Muscle layer of duodenum (tissue), 2 donors: ENCODE measurements around the gene NBL1.
A peak's percentile ranks its signal among the peaks of the same experiment; 100 is the strongest.
"Not testable (repeated sequence)": the region's sequence is repeated elsewhere in the genome, so short reads cannot be mapped to it uniquely, and the experiment has no call there.

Source experiments
- H3K27ac ChIP-seq: one replicate; pipeline ENCODE4 v1.7.0; 2013; ENCODE audit warnings: mild to moderate bottlenecking, low read length
- H3K27me3 ChIP-seq: one replicate; pipeline ENCODE4 v1.7.0; 2013; ENCODE audit warnings: low read depth, mild to moderate bottlenecking, control low read depth, low read length
- H3K36me3 ChIP-seq, 2 donors: one replicate each; pipeline ENCODE4 v1.7.0; 2013; ENCODE audit warnings: low read length in 2 of 2, control low read depth in 1 of 2, mild to moderate bottlenecking in 1 of 2; ENCODE audit not compliant: insufficient read depth in 2 of 2, control insufficient read depth in 1 of 2
- H3K4me1 ChIP-seq, 2 donors: one replicate each; pipeline ENCODE4 v1.7.0; 2013; ENCODE audit warnings: low read length in 2 of 2, mild to moderate bottlenecking in 2 of 2, control low read depth in 1 of 2, moderate library complexity in 1 of 2; ENCODE audit not compliant: insufficient read depth in 2 of 2, control insufficient read depth in 1 of 2
- H3K4me3 ChIP-seq, 2 donors: one replicate each; pipeline ENCODE4 v1.7.0; 2013; ENCODE audit warnings: low read length in 2 of 2, low read depth in 1 of 2, mild to moderate bottlenecking in 1 of 2
- H3K9me3 ChIP-seq, 2 donors: one replicate each; pipeline ENCODE4 v1.7.0; 2013; ENCODE audit warnings: low read length in 2 of 2, control low read depth in 1 of 2, mild to moderate bottlenecking in 1 of 2; ENCODE audit not compliant: control insufficient read depth in 1 of 2
- donor health status: healthy.

The NBL1 gene

DNA sequence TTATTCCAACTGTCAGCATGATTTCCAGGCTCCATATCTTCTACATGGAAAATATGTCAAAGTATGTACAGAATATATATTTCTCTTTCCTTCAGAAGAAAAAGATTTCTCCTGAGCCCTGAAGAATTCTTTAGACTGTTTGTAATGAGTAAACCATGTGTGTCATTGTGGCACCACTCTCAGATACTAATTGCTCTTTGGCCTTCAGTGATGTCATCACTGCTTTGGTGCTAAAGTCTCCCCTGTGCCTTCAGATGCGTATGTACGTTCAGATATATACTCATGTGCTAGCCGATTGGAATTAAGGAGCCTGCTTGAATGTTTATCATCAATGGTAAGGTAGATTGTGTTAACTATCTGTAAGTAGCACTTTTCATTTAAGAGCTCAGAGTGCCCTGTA, 20.6 kb upstream of the NBL1 start:
- peaks cover 11 to 37% of the 10 kb centered on the region in 2 donors for H3K4me1 ChIP-seq
- H3K27ac ChIP-seq = peak overlapping the region; percentile 57
- H3K36me3 ChIP-seq = peaks cover 32 to 35% of the 10 kb centered on the region in 2 donors

DNA sequence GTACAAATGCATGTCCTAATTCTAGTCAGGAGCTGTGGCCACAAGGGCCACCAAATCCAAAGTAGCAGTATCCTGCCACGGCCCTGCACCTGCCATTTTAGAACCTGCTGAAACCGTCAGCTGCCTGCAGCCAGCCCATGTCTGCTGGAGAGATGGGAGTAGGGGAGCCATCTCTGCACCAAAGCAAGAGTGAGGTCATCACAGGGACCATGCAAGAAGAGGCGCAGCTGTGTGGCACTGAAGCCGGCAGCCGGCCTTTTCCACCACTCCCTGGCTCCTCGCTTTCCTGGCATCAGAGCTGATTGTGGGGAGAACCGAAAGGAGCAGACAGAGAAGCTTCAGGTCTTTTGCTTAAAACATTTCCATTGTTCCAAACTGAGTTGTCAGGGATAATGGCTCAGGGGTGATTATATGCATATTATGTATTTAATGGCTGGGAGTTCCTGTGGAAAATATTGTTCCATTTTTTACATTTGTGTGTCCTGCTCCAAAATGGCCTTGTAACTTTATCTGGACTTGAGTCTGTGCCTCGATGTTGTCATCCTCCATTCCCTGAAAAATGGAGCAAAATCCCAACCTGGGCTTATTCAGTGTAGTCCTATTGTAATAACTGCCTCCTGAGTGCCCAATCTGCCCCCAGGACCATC, 18.7 kb upstream of the NBL1 start:
- peak overlapping the region; percentile 33 for H3K27ac ChIP-seq
- peaks cover 36 to 38% of the 10 kb centered on the region in 2 donors for H3K36me3 ChIP-seq

More for the DNA sequence above, 20.6 kb upstream of the NBL1 start:
- Histone ChIP-seq H3K4me3 (no peak overlapping the region), H3K27me3 (no peaks in the 10 kb centered on the region), H3K9me3 (no peaks in the 10 kb centered on the region)

DNA sequence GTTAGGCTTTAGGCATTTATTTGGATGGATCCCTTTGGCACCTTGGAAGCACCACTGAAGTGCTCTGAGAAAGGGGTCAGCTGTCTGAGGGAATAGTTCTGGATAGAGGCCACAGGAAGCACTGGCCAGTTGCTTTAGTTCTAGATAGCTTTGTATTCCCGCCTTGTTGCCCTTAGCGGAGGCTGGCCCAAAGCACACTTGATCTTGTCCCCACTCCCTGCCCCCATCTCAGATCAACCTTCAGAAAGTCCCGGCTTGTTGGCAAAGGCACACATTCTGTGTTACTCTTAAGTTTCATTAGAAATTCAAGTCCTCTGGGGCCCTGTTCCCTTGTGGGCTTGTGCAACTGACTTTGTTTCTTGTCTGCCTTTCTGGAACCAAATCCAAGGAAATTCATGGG, 15.2 kb upstream of the NBL1 start:
- Histone ChIP-seq H3K4me3 (no peak overlapping the region), H3K36me3 (peaks cover 36 to 38% of the 10 kb centered on the region in 2 donors), H3K27ac (no peak overlapping the region), H3K27me3 (no peaks in the 10 kb centered on the region), H3K4me1 (peaks cover 0 to 13% of the 10 kb centered on the region in 2 donors), H3K9me3 (no peaks in the 10 kb centered on the region)

More for the DNA sequence above, 18.7 kb upstream of the NBL1 start:
- Histone ChIP-seq H3K27me3 (no peaks in the 10 kb centered on the region), H3K4me3 (no peak overlapping the region), H3K4me1 (peaks cover 0 to 21% of the 10 kb centered on the region in 2 donors), H3K9me3 (no peaks in the 10 kb centered on the region)

DNA sequence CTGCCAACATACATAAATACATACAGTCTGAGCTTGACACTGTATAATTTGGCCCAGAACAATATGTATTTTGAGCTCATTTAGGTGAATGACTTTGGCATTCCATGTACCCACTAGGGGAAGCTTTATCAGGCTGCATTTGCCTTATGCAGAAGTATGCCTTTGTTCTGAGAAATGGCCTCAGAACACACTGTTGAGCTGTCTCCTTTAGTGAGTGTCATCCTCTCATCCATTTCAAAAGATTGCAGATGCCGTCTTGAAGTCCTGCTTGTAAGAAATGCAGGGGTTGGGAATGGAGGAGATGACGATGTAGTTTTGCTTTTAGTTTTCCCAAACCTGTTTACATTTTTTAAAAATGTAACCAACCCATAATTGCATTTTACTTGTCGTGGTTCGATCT, 14.8 kb upstream of the NBL1 start:
- no peak overlapping the region for H3K27ac ChIP-seq
- peaks cover 0 to 13% of the 10 kb centered on the region in 2 donors for H3K4me1 ChIP-seq
- H3K4me3 ChIP-seq = no peak overlapping the region
- H3K36me3 ChIP-seq = peaks cover 36 to 38% of the 10 kb centered on the region in 2 donors
- H3K9me3 ChIP-seq = no peaks in the 10 kb centered on the region
- H3K27me3 ChIP-seq = no peaks in the 10 kb centered on the region

DNA sequence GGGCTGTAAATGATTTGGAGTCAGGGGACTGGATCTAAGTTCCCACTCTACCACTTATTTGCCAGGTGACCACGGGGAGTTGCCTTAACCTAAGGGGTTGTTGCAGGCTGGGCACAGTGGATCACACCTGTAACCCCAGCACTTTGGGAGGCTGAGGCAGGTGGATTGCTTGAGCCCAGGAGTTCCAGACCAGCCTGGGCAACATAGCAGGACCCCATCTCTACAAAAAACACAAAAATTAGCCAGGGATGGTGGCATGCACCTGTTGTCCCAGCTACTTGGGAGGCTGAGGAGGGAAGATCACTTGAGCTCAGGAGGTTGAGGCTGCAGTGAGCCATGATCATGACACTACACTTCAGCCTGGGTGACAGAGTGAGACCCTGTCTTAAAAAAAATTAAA, 13.9 kb upstream of the NBL1 start:
- H3K9me3 ChIP-seq, H3K27ac ChIP-seq, H3K27me3 ChIP-seq, H3K4me3 ChIP-seq: not testable (repeated sequence)
- Histone ChIP-seq H3K4me1 (peaks cover 0 to 11% of the 10 kb centered on the region in 2 donors), H3K36me3 (peaks cover 29 to 31% of the 10 kb centered on the region in 2 donors)

DNA sequence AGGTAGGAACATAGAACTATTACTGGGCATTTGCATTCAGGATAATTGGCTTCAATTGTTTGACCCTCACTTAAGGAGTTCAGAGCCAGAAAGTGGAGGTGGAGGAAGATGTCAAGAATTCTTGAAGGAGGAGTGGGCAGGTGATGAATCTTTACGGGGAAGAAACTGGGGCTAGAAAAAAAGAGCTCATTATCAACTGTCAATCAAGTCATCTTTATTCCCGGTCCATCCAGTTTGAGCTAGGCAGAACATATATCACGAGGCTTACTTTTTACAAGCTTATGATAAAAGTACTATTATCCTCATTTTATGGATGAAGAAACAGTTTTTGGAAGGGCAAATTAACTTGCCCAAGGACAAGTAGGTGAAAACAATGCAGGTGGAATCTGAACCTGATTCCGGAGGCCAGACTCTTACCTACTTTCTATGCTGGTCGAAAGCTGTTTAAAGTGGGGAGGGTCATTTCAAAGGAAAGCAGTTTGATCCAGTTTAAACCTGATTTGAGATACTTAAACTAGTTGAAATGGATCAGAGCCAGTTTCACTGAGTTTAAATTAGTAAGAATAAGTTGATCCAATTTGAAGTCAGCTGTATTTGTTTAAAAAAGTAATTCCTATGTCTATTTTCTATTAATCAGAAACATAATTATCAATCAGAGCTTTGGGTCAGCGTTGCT, 13.3 kb upstream of the NBL1 start:
- H3K9me3 ChIP-seq = no peaks in the 10 kb centered on the region
- no peaks in the 10 kb centered on the region for H3K27me3 ChIP-seq
- no peak overlapping the region for H3K27ac ChIP-seq
- peaks cover 0 to 4% of the 10 kb centered on the region in 2 donors for H3K4me1 ChIP-seq
- peaks cover 23 to 26% of the 10 kb centered on the region in 2 donors for H3K36me3 ChIP-seq
- H3K4me3 ChIP-seq = no peak overlapping the region

DNA sequence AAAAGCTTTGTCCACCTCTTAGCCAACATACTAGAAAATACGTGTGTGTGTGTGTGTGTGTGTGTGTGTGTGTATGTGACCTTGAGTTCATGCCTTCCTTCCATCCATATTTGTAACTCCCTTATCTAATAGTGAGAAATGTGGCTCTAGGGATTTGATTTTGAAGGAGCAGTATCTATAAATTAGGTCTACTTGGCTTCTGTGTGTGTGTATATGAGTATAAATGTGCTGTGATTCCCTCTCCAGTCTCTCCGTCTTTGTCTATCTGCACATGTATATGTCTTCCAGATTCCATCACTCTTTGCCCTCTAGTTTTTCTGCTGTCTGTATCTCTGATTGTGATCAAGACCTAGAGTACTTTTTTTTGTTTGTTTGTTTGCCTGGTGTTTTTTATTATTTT, 11.9 kb upstream of the NBL1 start:
- Histone ChIP-seq H3K27ac (no peak overlapping the region), H3K36me3 (peaks cover 10 to 12% of the 10 kb centered on the region in 2 donors), H3K4me1 (no peaks in the 10 kb centered on the region), H3K9me3 (no peaks in the 10 kb centered on the region), H3K27me3 (no peaks in the 10 kb centered on the region), H3K4me3 (no peak overlapping the region)

DNA sequence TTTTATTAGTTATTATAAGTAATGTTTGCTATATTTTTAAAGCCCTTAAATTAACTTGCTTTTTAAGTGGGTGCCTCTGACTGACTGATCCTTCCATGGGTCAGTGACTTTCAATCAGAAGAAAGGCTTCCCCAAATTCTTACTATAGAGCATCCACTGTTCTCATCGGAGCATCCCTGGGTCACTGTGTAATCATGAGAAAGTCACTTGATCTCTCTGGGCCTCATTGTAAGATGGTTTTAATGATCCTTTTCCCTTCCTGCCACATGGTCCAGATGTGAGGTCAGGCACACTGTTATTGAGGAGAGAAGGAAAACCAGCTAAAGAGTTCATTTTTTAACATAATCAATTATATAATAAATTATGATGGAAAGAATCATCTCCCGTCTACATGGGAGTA, 11.0 kb upstream of the NBL1 start:
- no peaks in the 10 kb centered on the region for H3K27me3 ChIP-seq
- H3K4me3 ChIP-seq = no peak overlapping the region
- H3K4me1 ChIP-seq = no peaks in the 10 kb centered on the region
- H3K36me3 ChIP-seq = peaks cover 4% of the 10 kb centered on the region in 2 donors
- H3K9me3 ChIP-seq = no peaks in the 10 kb centered on the region
- no peak overlapping the region for H3K27ac ChIP-seq

DNA sequence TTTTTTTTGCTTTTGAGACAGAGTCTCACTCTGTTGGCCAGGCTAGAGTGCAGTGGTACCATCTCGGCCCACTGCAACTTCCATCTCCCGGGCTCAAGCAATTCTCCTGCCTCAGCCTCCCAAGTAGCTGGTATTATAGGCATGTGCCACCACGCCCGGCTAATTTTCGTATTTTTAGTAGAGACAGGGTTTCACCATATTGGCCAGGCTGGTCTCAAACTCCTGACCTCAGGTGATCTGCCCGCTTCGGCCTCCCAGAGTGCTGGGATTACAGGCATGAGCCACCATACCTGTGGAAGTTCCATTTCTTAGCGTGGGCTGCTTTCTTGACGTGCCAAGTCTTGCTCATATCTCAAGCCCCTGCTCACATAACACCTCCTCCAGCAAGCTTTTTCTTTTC, 9.0 kb upstream of the NBL1 start:
- H3K27me3 ChIP-seq, H3K36me3 ChIP-seq, H3K4me3 ChIP-seq, H3K4me1 ChIP-seq, H3K9me3 ChIP-seq, H3K27ac ChIP-seq: not testable (repeated sequence)

DNA sequence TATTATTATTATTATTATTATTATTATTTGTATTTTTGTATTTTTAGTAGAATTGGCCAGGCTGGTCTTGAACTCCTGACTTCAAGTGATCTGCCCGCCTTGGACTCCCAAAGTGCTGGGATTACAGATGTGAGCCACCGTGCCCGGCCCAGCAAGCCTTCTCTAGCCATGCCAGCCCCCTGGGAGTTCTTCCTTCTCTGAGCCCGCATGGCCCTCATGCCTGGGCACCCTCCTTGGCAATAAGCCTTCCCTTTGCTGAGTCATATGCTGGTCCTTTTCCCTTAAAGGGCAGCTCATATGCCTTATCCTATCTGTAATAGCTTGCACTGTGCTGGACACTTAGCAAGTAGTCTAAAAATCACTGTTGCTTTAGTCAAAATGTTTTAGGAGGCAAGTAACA, 8.5 kb upstream of the NBL1 start:
- Histone ChIP-seq H3K27me3 (no peaks in the 10 kb centered on the region), H3K4me3 (no peak overlapping the region), H3K9me3 (no peaks in the 10 kb centered on the region), H3K36me3 (no peaks in the 10 kb centered on the region), H3K27ac (no peak overlapping the region), H3K4me1 (no peaks in the 10 kb centered on the region)

DNA sequence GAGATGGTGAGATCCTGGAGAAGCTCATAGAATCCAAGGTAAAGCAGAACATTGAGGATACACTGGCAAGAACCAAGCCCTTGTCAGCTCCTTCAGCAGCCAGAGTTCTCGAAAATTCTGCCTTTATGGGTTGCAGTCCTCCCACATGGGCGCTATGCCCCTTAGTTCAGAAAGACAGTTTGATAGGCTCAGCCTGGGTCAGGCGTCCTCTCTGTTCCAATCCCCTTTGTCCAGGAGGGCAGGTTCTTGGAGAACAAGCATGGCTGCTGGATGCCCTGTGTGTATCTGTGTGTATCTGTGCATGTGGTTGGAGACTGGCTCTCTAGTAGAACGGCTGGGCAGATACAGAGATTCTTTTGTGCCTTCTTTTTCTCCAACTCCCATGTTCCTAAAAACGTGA, 8.0 kb upstream of the NBL1 start:
- H3K4me1 ChIP-seq = no peaks in the 10 kb centered on the region
- H3K27ac ChIP-seq = no peak overlapping the region
- no peaks in the 10 kb centered on the region for H3K27me3 ChIP-seq

DNA sequence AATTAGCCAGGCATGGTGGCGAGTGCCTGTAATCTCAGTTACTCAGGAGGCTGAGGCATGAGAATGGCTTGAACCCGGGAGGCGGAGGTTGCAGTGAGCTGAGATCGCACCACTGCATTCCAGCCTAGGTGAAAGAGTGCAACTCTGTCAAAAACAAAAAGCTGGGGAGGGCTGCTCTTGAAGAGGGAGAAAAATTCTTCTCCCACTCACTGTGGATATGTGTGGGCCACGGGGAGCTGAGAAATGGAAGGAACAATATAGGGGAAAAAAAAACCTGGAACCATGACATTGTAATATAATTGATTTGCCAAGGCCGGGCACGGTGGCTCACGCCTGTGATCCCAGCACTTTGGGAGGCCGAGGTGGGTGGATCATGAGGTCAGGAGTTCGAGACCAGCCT, 7.4 kb upstream of the NBL1 start:
- not testable (repeated sequence) for H3K27me3 ChIP-seq, H3K4me3 ChIP-seq, H3K9me3 ChIP-seq, H3K4me1 ChIP-seq, H3K36me3 ChIP-seq, H3K27ac ChIP-seq

More for the DNA sequence above, 8.0 kb upstream of the NBL1 start:
- no peaks in the 10 kb centered on the region for H3K9me3 ChIP-seq
- H3K4me3 ChIP-seq = no peak overlapping the region
- H3K36me3 ChIP-seq = no peaks in the 10 kb centered on the region
